SK-N-SH treated with all-trans-retinoic acid at 6 μM for 48 hours (cell line): ENCODE results near the gene AOC2.
"Not testable (repeated sequence)": the region's sequence is repeated elsewhere in the genome, so short reads cannot be mapped to it uniquely, and the experiment has no call there.

Experiments used
- ATAC-seq: fragments of 200-7000 bp; cut with Tn5 transposase; 3 replicates; pipeline ENCODE4 v1.9.1; 2020; ENCODE audit warnings: mild to moderate bottlenecking, moderate library complexity
- ARNTL ChIP-seq: fragments of 450-650 bp; formaldehyde crosslinking; IDR thresholded peaks from 2 replicates; pipeline ENCODE4 v1.5.0; 2020; ENCODE audit warnings: low read depth, mild to moderate bottlenecking, moderate library complexity, borderline replicate concordance
- BACH2 ChIP-seq: fragments of 250-450 bp; sonication (Bioruptor Pico); IDR thresholded peaks from 2 replicates; pipeline ENCODE4 v1.9.0; 2021; ENCODE audit warnings: mild to moderate bottlenecking, borderline replicate concordance
- CREB5 ChIP-seq: fragments of 250-450 bp; sonication (Bioruptor Pico); IDR thresholded peaks from 2 replicates; pipeline ENCODE4 v1.5.1; 2020; ENCODE audit warnings: low read depth, mild to moderate bottlenecking, moderate library complexity
- CSDC2 ChIP-seq: fragments of 250-450 bp; sonication (Bioruptor Pico); IDR thresholded peaks from 2 replicates; pipeline ENCODE4 v1.5.0; 2020; ENCODE audit warnings: mild to moderate bottlenecking, moderate library complexity
- CSRNP3 ChIP-seq: fragments of 250-450 bp; sonication (Bioruptor Pico); IDR thresholded peaks from 2 replicates; pipeline ENCODE4 v1.5.1; 2021; ENCODE audit warnings: mild to moderate bottlenecking, moderate library complexity
- ESRRG ChIP-seq: fragments of 250-450 bp; sonication (Bioruptor Pico); IDR thresholded peaks from 2 replicates; pipeline ENCODE4 v1.6.1; 2021; ENCODE audit warnings: mild to moderate bottlenecking
- GLIS3 ChIP-seq: fragments of 250-450 bp; sonication (Bioruptor Pico); IDR thresholded peaks from 2 replicates; pipeline ENCODE4 v1.5.0; 2020; ENCODE audit warnings: mild to moderate bottlenecking, moderate library complexity
- ISL1 ChIP-seq: fragments of 250-450 bp; sonication (Bioruptor Pico); IDR thresholded peaks from 2 replicates; pipeline ENCODE4 v2.1.2; 2022; ENCODE audit warnings: mild to moderate bottlenecking, moderate library complexity
- OSR1 ChIP-seq: fragments of 250-450 bp; sonication (Bioruptor Pico); IDR thresholded peaks from 2 replicates; pipeline ENCODE4 v1.8.0; 2022; ENCODE audit warnings: moderate library complexity, mild to moderate bottlenecking, inconsistent platforms
- PATZ1 ChIP-seq: fragments of 250-450 bp; sonication (Bioruptor Pico); IDR thresholded peaks from 2 replicates; pipeline ENCODE4 v1.8.0; 2020; ENCODE audit warnings: mild to moderate bottlenecking, moderate library complexity, borderline replicate concordance
- POU6F1 ChIP-seq: fragments of 250-450 bp; sonication (Bioruptor Pico); IDR thresholded peaks from 2 replicates; pipeline ENCODE4 v1.8.0; 2021; ENCODE audit warnings: low read depth, mild to moderate bottlenecking, moderate library complexity, borderline replicate concordance
- RARB ChIP-seq: fragments of 250-450 bp; sonication (Bioruptor Pico); IDR thresholded peaks from 2 replicates; pipeline ENCODE4 v1.8.0; 2021; ENCODE audit warnings: mild to moderate bottlenecking, moderate library complexity
- SNAI2 ChIP-seq: fragments of 250-450 bp; sonication (Bioruptor Pico); IDR thresholded peaks from 2 replicates; pipeline ENCODE4 v1.5.0; 2020; ENCODE audit warnings: mild to moderate bottlenecking, moderate library complexity
- TCF4 ChIP-seq: fragments of 250-450 bp; sonication (Bioruptor Pico); IDR thresholded peaks from 2 replicates; pipeline ENCODE4 v1.8.0; 2021; ENCODE audit warnings: mild to moderate bottlenecking, moderate library complexity, borderline replicate concordance
- TOX ChIP-seq: fragments of 250-450 bp; sonication (Bioruptor Pico); IDR thresholded peaks from 2 replicates; pipeline ENCODE4 v1.8.0; 2021; ENCODE audit warnings: mild to moderate bottlenecking, moderate library complexity, borderline replicate concordance
- ZC3H10 ChIP-seq: fragments of 250-450 bp; sonication (Bioruptor Pico); IDR thresholded peaks from 2 replicates; pipeline ENCODE4 v1.5.1; 2021; ENCODE audit warnings: mild to moderate bottlenecking, moderate library complexity
- ZFP3 ChIP-seq: fragments of 250-450 bp; sonication (Bioruptor Pico); IDR thresholded peaks from 2 replicates; pipeline ENCODE4 v1.5.0; 2020; ENCODE audit warnings: mild to moderate bottlenecking, moderate library complexity
- ZFP30 ChIP-seq: fragments of 450-650 bp; formaldehyde crosslinking; IDR thresholded peaks from 2 replicates; pipeline ENCODE4 v1.5.0; 2022; ENCODE audit warnings: mild to moderate bottlenecking, moderate library complexity
- ZNF565 ChIP-seq: fragments of 450-650 bp; formaldehyde crosslinking; conservative IDR thresholded peaks from 2 replicates; pipeline ENCODE4 v1.5.0; 2020; ENCODE audit warnings: low read depth, mild to moderate bottlenecking, moderate library complexity
- ZNF70 ChIP-seq: fragments of 450-650 bp; formaldehyde crosslinking; IDR thresholded peaks from 2 replicates; pipeline ENCODE4 v1.5.0; 2020; ENCODE audit warnings: mild to moderate bottlenecking, moderate library complexity
- ZNF8 ChIP-seq: fragments of 450-650 bp; formaldehyde crosslinking; IDR thresholded peaks from 2 replicates; pipeline ENCODE4 v1.5.0; 2020; ENCODE audit warnings: mild to moderate bottlenecking, moderate library complexity

Gene AOC2

GRCh38 chr17:42866216-42866615 is 21.8 kb downstream of the AOC2 start:
- no peak for ATAC-seq
- TF ChIP-seq PATZ1: no peak
- no peak for TF ChIP-seq SNAI2
- TF ChIP-seq ESRRG (CRISPR knock-in tag): no peak
- no peak for TF ChIP-seq ZNF565 (CRISPR knock-in tag)
- TF ChIP-seq POU6F1 (CRISPR knock-in tag): no peak
- TF ChIP-seq CREB5 (CRISPR knock-in tag): no peak
- no peak for TF ChIP-seq OSR1 (CRISPR knock-in tag)
- no peak for TF ChIP-seq ZNF70 (CRISPR knock-in tag)
- TF ChIP-seq CSDC2 (CRISPR knock-in tag): no peak
- no peak for TF ChIP-seq BACH2 (CRISPR knock-in tag)
- TF ChIP-seq CSRNP3 (CRISPR knock-in tag): no peak
- no peak for TF ChIP-seq ZC3H10 (CRISPR knock-in tag)
- no peak for TF ChIP-seq ZNF8 (CRISPR knock-in tag)
- no peak for TF ChIP-seq TOX (CRISPR knock-in tag)
- TF ChIP-seq TCF4 (CRISPR knock-in tag): no peak
- no peak for TF ChIP-seq ZFP3 (CRISPR knock-in tag)
- no peak for TF ChIP-seq GLIS3

GRCh38 chr17:42866631-42867575 is 22.5 kb downstream of the AOC2 start:
- no peak for ATAC-seq
- TF ChIP-seq ZNF8 (CRISPR knock-in tag) (no peak), ZNF565 (CRISPR knock-in tag) (no peak), ZFP30 (CRISPR knock-in tag) (no peak), CREB5 (CRISPR knock-in tag) (no peak), GLIS3 (no peak), ARNTL (CRISPR knock-in tag) (no peak), TOX (CRISPR knock-in tag) (no peak), CSDC2 (CRISPR knock-in tag) (no peak), RARB (CRISPR knock-in tag) (no peak)
- TF ChIP-seq, all 23 proteins: peak for 0

GRCh38 chr17:42867694-42868261 is 23.4 kb downstream of the AOC2 start:
- ATAC-seq: not testable (repeated sequence)

GRCh38 chr17:42868338-42868737 is 24.0 kb downstream of the AOC2 start:
- no peak for ATAC-seq
- TF ChIP-seq ISL1 (CRISPR knock-in tag): no peak
- TF ChIP-seq BACH2 (CRISPR knock-in tag): no peak
- no peak for TF ChIP-seq CSRNP3 (CRISPR knock-in tag)
- TF ChIP-seq ZNF8 (CRISPR knock-in tag): no peak
- TF ChIP-seq GLIS3: no peak
- no peak for TF ChIP-seq TOX (CRISPR knock-in tag)
- no peak for TF ChIP-seq TCF4 (CRISPR knock-in tag)
- no peak for TF ChIP-seq ZNF70 (CRISPR knock-in tag)
